H1 (cell line): ENCODE results near the gene ACRBP. TPM values are rescaled to one million over a fixed set of nuclear protein-coding genes. Genes with fewer than 3 reads are reported as not detected.

Experiments used
- CTCF ChIA-PET: fragments of 300-600 bp; sonication (Branson Sonifier 250); formaldehyde crosslinking; loops from one replicate; lab custom pipeline; 2021; ENCODE audit not compliant: partially characterized antibody; lab: Charles Lee
- POLR2A ChIA-PET: fragments of 300-600 bp; sonication (Branson Sonifier 250); formaldehyde crosslinking; loops from one replicate; lab custom pipeline; 2021; ENCODE audit warnings: inconsistent platforms; ENCODE audit not compliant: partially characterized antibody; lab: Charles Lee
- DNase-seq, 2 experiments: peaks; one replicate each; pipeline versions ENCODE4 v3.0.0 to v3.0.0-alpha.2; 2010 to 2022; ENCODE audit warnings: low spot score in 2 of 2, low read depth in 1 of 2, mixed read lengths in 1 of 2
- FAIRE-seq: peaks from 2 replicates; lab custom pipeline; 2011; peaks lifted over from hg19 to GRCh38; lab: Jason Lieb, UNC
- H2AFZ ChIP-seq: 2 replicates; pipeline ENCODE4 v1.8.1; 2012; ENCODE audit warnings: low read length, inconsistent platforms
- H2AK5ac ChIP-seq: 2 replicates; pipeline ENCODE4 v1.6.1; 2013; ENCODE audit warnings: low read depth, low read length
- H2BK120ac ChIP-seq: replicated peaks from 2 replicates; pipeline ENCODE3; 2013; ENCODE audit warnings: low read depth, low read length, inconsistent platforms
- H2BK12ac ChIP-seq: 2 replicates; pipeline ENCODE4 v1.6.1; 2013; ENCODE audit warnings: low read depth, low read length
- H2BK15ac ChIP-seq: 2 replicates; pipeline ENCODE4 v1.6.1; 2013; ENCODE audit warnings: low read length
- H2BK20ac ChIP-seq: 2 replicates; pipeline ENCODE4 v1.6.1; 2013; ENCODE audit warnings: low read length
- H2BK5ac ChIP-seq: 2 replicates; pipeline ENCODE4 v1.6.1; 2013; ENCODE audit warnings: low read depth, low read length
- H3K14ac ChIP-seq: 2 replicates; pipeline ENCODE4 v1.6.1; 2013; ENCODE audit warnings: inconsistent platforms; ENCODE audit not compliant: insufficient read length
- H3K18ac ChIP-seq: 2 replicates; pipeline ENCODE4 v1.6.1; 2013; ENCODE audit warnings: low read length; ENCODE audit errors: extremely low read depth
- H3K23ac ChIP-seq: 2 replicates; pipeline ENCODE4 v1.6.1; 2013; ENCODE audit warnings: inconsistent platforms; ENCODE audit not compliant: insufficient read length
- H3K23me2 ChIP-seq: 2 replicates; pipeline ENCODE4 v1.6.1; 2013; ENCODE audit warnings: low read depth, low read length
- H3K27ac ChIP-seq: 2 replicates; pipeline ENCODE4 v1.6.1; 2011; ENCODE audit warnings: low read depth, low read length, inconsistent platforms
- H3K27me3 ChIP-seq, 4 experiments: replicated peaks in 1 of 4; 1 replicate in 1 of 4; 2 replicates in 3 of 4; pipeline versions ENCODE4 v1.6.1 to v1.8.1; 2011 to 2013; ENCODE audit warnings: low read length in 3 of 4, mild to moderate bottlenecking in 3 of 4, inconsistent platforms in 2 of 4, mixed read lengths in 2 of 4, moderate library complexity in 1 of 4; ENCODE audit not compliant: control insufficient read depth in 3 of 4, insufficient read depth in 3 of 4; ENCODE audit errors: extremely low read depth in 1 of 4
- H3K36me3 ChIP-seq, 4 experiments: 2 replicates each; pipeline versions ENCODE4 v1.6.1 to v1.8.1; 2011 to 2013; ENCODE audit warnings: mild to moderate bottlenecking in 4 of 4, low read length in 3 of 4, moderate library complexity in 2 of 4, control low read depth in 1 of 4, inconsistent platforms in 1 of 4; ENCODE audit not compliant: insufficient read depth in 4 of 4, control insufficient read depth in 2 of 4
- H3K4ac ChIP-seq: replicated peaks from 2 replicates; pipeline ENCODE3; 2013; ENCODE audit warnings: low read length, low read depth, mixed read lengths, inconsistent platforms; ENCODE audit not compliant: insufficient read length
- H3K4me1 ChIP-seq, 4 experiments: replicated peaks in 1 of 4; 1 replicate in 1 of 4; 2 replicates in 3 of 4; pipeline versions ENCODE4 v1.6.1 to v1.8.1; 2011 to 2013; ENCODE audit warnings: low read length in 3 of 4, inconsistent platforms in 2 of 4, mixed read lengths in 1 of 4; ENCODE audit not compliant: insufficient read depth in 4 of 4, control insufficient read depth in 3 of 4
- H3K4me2 ChIP-seq, 2 experiments: 2 replicates each; pipeline versions ENCODE4 v1.6.1 to v1.8.1; 2011 to 2013; ENCODE audit warnings: low read depth in 2 of 2, low read length in 2 of 2, control low read depth in 1 of 2, inconsistent platforms in 1 of 2, mild to moderate bottlenecking in 1 of 2; ENCODE audit not compliant: insufficient read depth in 1 of 2
- H3K4me3 ChIP-seq, 4 experiments: fragments of 200-600, 300-600 bp in 1 of 4; sonication (generic), shearing (Covaris generic), sonication (Bioruptor Twin) in 1 of 4; 2 replicates each; pipeline versions ENCODE4 v1.5.1 to v1.8.1; 2011 to 2016; ENCODE audit warnings: low read length in 4 of 4, low read depth in 3 of 4, control low read depth in 2 of 4, inconsistent platforms in 2 of 4, mild to moderate bottlenecking in 2 of 4, mixed read lengths in 1 of 4, moderate library complexity in 1 of 4; ENCODE audit not compliant: insufficient read depth in 2 of 4; ENCODE audit errors: extremely low read depth in 1 of 4
- H3K56ac ChIP-seq: replicated peaks from 2 replicates; pipeline ENCODE3; 2013; ENCODE audit warnings: low read depth, mild to moderate bottlenecking, mixed read lengths, low read length, inconsistent platforms; ENCODE audit not compliant: insufficient read length
- H3K79me1 ChIP-seq: 2 replicates; pipeline ENCODE4 v1.6.1; 2013; ENCODE audit warnings: low read depth, low read length, control low read depth
- H3K79me2 ChIP-seq, 2 experiments: 2 replicates each; pipeline versions ENCODE4 v1.6.1 to v1.8.1; 2012 to 2013; ENCODE audit warnings: low read length in 2 of 2, mild to moderate bottlenecking in 2 of 2, inconsistent platforms in 1 of 2; ENCODE audit not compliant: insufficient read depth in 2 of 2, control insufficient read depth in 1 of 2
- H3K9ac ChIP-seq, 4 experiments: replicated peaks in 1 of 4; 1 replicate in 1 of 4; 2 replicates in 3 of 4; pipeline versions ENCODE4 v1.6.1 to v1.8.1; 2011 to 2013; ENCODE audit warnings: low read depth in 3 of 4, low read length in 3 of 4, control low read depth in 2 of 4, mild to moderate bottlenecking in 2 of 4, moderate library complexity in 2 of 4, inconsistent platforms in 1 of 4; ENCODE audit errors: extremely low read depth in 1 of 4
- H3K9me3 ChIP-seq, 2 experiments: 2 replicates each; pipeline versions ENCODE4 v1.6.1 to v1.8.1; 2012 to 2013; ENCODE audit warnings: mild to moderate bottlenecking in 2 of 2, moderate library complexity in 2 of 2, control low read depth in 1 of 2, inconsistent platforms in 1 of 2, low read depth in 1 of 2, low read length in 1 of 2, mixed read lengths in 1 of 2; ENCODE audit not compliant: insufficient read depth in 2 of 2
- H4K20me1 ChIP-seq, 2 experiments: replicated peaks in 1 of 2; 2 replicates each; pipeline versions ENCODE3 to v1.8.1; 2011 to 2013; ENCODE audit warnings: inconsistent platforms in 2 of 2, low read length in 2 of 2, mild to moderate bottlenecking in 1 of 2; ENCODE audit not compliant: insufficient read depth in 2 of 2, control insufficient read depth in 1 of 2
- H4K5ac ChIP-seq: 2 replicates; pipeline ENCODE4 v1.6.1; 2013; ENCODE audit warnings: low read length, low read depth, mixed read lengths, inconsistent platforms; ENCODE audit not compliant: insufficient read length
- H4K8ac ChIP-seq: 2 replicates; pipeline ENCODE4 v1.8.0; 2013; ENCODE audit warnings: mild to moderate bottlenecking, moderate library complexity, low read length, inconsistent platforms; ENCODE audit not compliant: insufficient read depth; ENCODE audit errors: extremely low read depth
- H4K91ac ChIP-seq: replicated peaks from 2 replicates; pipeline ENCODE3; 2013; ENCODE audit warnings: low read length, mixed read lengths, inconsistent platforms; ENCODE audit not compliant: insufficient read length
- BRCA1 ChIP-seq: IDR thresholded peaks from 2 replicates; pipeline ENCODE4 v1.6.1; 2012; ENCODE audit warnings: low read depth, low read length, improper control_type of control experiment
- CEBPB ChIP-seq: IDR thresholded peaks from 2 replicates; pipeline ENCODE4 v1.6.1; 2012; ENCODE audit warnings: low read depth, low read length
- NRF1 ChIP-seq: IDR thresholded peaks from 2 replicates; pipeline ENCODE4 v1.6.1; 2011; ENCODE audit warnings: mild to moderate bottlenecking, low read depth, low read length, improper control_type of control experiment
- PHF8 ChIP-seq: fragments of 200-600 bp; sonication (generic); conservative IDR thresholded peaks from 2 replicates; pipeline ENCODE4 v1.7.1; 2012; ENCODE audit warnings: low read depth, mild to moderate bottlenecking, inconsistent platforms, low read length, moderate library complexity
- SP1 ChIP-seq: IDR thresholded peaks from 2 replicates; pipeline ENCODE4 v1.6.1; 2011; ENCODE audit warnings: low read depth, low read length
- TCF12 ChIP-seq: IDR thresholded peaks from 2 replicates; pipeline ENCODE4 v1.6.1; 2011; ENCODE audit warnings: low read depth, mild to moderate bottlenecking, low read length
- USF2 ChIP-seq: IDR thresholded peaks from 2 replicates; pipeline ENCODE4 v1.6.1; 2011; ENCODE audit warnings: low read length, improper control_type of control experiment
- WGBS, 2 experiments: shearing (Covaris generic) in 1 of 2; methylation state at CpG; one replicate each; pipeline versions ENCODE4 v1.1.6 to v1.1.7; 2013 to 2015; ENCODE audit warnings: low lambda C conversion rate in 2 of 2, mixed read lengths in 2 of 2, inconsistent platforms in 1 of 2, low coverage in 1 of 2, missing lambda C conversion rate in 1 of 2; ENCODE audit not compliant: insufficient replicate concordance in 2 of 2, insufficient coverage in 1 of 2, insufficient read length in 1 of 2; ENCODE audit errors: extremely low coverage in 1 of 2, missing lambda C conversion rate in 1 of 2; 5-methylcytosine and 5-hydroxymethylcytosine counted together
- polyA plus RNA-seq, 7 experiments: library from polyadenylated mRNA; depleted of rRNA in 3 of 7; stranded (reverse) in 5 of 7; unstranded in 2 of 7; fragments of >200 nt in 5 of 7; fragments of 200-250 nt in 2 of 7; gene quantifications; 1 replicate in 5 of 7; 2 replicates in 1 of 7; 4 replicates in 1 of 7; pipeline versions ENCODE4 v1.2.1 to v1.2.3, GENCODE V29; 2011 to 2013; ENCODE audit warnings: missing spikeins in 2 of 7, mixed read lengths in 2 of 7
- total RNA-seq: library from RNA; stranded (reverse); fragmentation: NEBNext Ultra II Directional; extraction: Animal tissue kit (Norgen Biotek cat#: 25700); gene quantifications from 2 replicates; pipeline ENCODE4 v1.2.1, GENCODE V29; 2021
- TF ChIP-seq, protein P1 (sequence below): IDR thresholded peaks from 2 replicates; pipeline ENCODE4 v1.6.1; 2012; ENCODE audit warnings: low read length, inconsistent platforms

Gene ACRBP
- total and polyA plus RNA-seq, 2 of the 8 experiments (the other 6 are each of a cell fraction or from before 2014, with no cell fraction given) = 0.80 to 5.2 TPM

GRCh38 chr12:6635856-6636531 is 11.2 kb downstream of the ACRBP start, which contains the start of gene LPAR5:
Gene LPAR5, minus strand, starts transcription at chr12:6635959. Its CDS starts 14,711 bp downstream, at chr12:6621248.
- H3K9ac ChIP-seq = no peak within 1 kb of the TSS
- no peak within 1 kb of the TSS for H3K56ac ChIP-seq
- no peak within 1 kb of the TSS for H3K4ac ChIP-seq
- POLR2A ChIA-PET = interaction anchor here (1.0 to 2.2 kb wide), 4 partner anchors 10 to 190 kb away, joined by 3 to 9 read pairs (median 5); no protein-coding TSS in a partner anchor
- no peaks in the 10 kb centered on the region for H3K79me1 ChIP-seq
- no peak within 1 kb of the TSS for H2BK5ac ChIP-seq
- CTCF ChIA-PET = interaction anchor here (0.5 to 5.1 kb wide), 14 partner anchors 8 to 1040 kb away, joined by 3 to 38 read pairs (median 4); partner anchors contain the start of gene ACRBP
- H3K79me2 ChIP-seq = no peaks in the 10 kb centered on the region
- peak within 1 kb of the TSS; percentile 7; the same call in 1 of the 2 replicates for H4K8ac ChIP-seq
- H2AK5ac ChIP-seq = no peak within 1 kb of the TSS
- FAIRE-seq = no peak
- no peak for DNase-seq
- H3K36me3 ChIP-seq = no peaks in the 10 kb centered on the region
- no peak within 1 kb of the TSS for H3K18ac ChIP-seq
- no peak within 1 kb of the TSS for H3K23ac ChIP-seq
- 0 out of 2 replicates have a peak within 1 kb of the TSS, but pooled peaks have one; percentile 10 for H2BK15ac ChIP-seq
- H3K4me3 ChIP-seq = no peak within 1 kb of the TSS
- peaks cover 0 to 11% (median 2%) of the 10 kb centered on the region in 4 experiments; a peak in 5 of 7 replicates for H3K4me1 ChIP-seq
- no peak within 1 kb of the TSS for H3K27ac ChIP-seq
- no peaks in the 10 kb centered on the region for H3K23me2 ChIP-seq
- no peak within 1 kb of the TSS for H2BK120ac ChIP-seq
- peak within 1 kb of the TSS; percentile 52; the same call in 1 of the 2 replicates for H2AFZ ChIP-seq
- H2BK20ac ChIP-seq = no peak within 1 kb of the TSS
- no peaks in the 10 kb centered on the region for H3K9me3 ChIP-seq
- no peak within 1 kb of the TSS; a peak in 1 of 4 replicates for H3K4me2 ChIP-seq
- H3K14ac ChIP-seq = no peak within 1 kb of the TSS
- peak within 1 kb of the TSS; percentile 19 for H4K91ac ChIP-seq
- no peaks in the 10 kb centered on the region for H3K27me3 ChIP-seq
- 75% methylated on average over 18 of the region's 18 CpGs; no CpG with 5 or more reads in 1 of the 2 experiments for WGBS, 2 experiments
- H4K5ac ChIP-seq = no peak within 1 kb of the TSS
- H2BK12ac ChIP-seq = 0 out of 2 replicates have a peak within 1 kb of the TSS, but pooled peaks have one; percentile 44
- TF ChIP-seq BRCA1 (no peak), NRF1 (no peak), CEBPB (no peak), SP1 (no peak), USF2 (no peak), TCF12 (no peak), PHF8 (no peak)
- TF ChIP-seq, protein P1, sequence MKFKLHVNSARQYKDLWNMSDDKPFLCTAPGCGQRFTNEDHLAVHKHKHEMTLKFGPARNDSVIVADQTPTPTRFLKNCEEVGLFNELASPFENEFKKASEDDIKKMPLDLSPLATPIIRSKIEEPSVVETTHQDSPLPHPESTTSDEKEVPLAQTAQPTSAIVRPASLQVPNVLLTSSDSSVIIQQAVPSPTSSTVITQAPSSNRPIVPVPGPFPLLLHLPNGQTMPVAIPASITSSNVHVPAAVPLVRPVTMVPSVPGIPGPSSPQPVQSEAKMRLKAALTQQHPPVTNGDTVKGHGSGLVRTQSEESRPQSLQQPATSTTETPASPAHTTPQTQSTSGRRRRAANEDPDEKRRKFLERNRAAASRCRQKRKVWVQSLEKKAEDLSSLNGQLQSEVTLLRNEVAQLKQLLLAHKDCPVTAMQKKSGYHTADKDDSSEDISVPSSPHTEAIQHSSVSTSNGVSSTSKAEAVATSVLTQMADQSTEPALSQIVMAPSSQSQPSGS = no peak
- TF ChIP-seq, all 59 proteins: peak for 0
- H4K20me1 ChIP-seq = no peaks in the 10 kb centered on the region
